B cell (primary cell): ENCODE results near the gene AXIN1.

Experiments
- CTCF ChIP-seq: fragments of 200-600 bp; IDR thresholded peaks from one replicate; pipeline ENCODE4 v1.8.0; 2022; ENCODE audit warnings: antibody characterized with exemption, mild to moderate bottlenecking
- EZH2 ChIP-seq: IDR thresholded peaks from 2 replicates; pipeline ENCODE4 v1.6.1; 2012; ENCODE audit warnings: borderline replicate concordance, low read depth, mild to moderate bottlenecking, moderate library complexity, low read length; ENCODE audit not compliant: insufficient read depth, poor library complexity, severe bottlenecking

DNA sequence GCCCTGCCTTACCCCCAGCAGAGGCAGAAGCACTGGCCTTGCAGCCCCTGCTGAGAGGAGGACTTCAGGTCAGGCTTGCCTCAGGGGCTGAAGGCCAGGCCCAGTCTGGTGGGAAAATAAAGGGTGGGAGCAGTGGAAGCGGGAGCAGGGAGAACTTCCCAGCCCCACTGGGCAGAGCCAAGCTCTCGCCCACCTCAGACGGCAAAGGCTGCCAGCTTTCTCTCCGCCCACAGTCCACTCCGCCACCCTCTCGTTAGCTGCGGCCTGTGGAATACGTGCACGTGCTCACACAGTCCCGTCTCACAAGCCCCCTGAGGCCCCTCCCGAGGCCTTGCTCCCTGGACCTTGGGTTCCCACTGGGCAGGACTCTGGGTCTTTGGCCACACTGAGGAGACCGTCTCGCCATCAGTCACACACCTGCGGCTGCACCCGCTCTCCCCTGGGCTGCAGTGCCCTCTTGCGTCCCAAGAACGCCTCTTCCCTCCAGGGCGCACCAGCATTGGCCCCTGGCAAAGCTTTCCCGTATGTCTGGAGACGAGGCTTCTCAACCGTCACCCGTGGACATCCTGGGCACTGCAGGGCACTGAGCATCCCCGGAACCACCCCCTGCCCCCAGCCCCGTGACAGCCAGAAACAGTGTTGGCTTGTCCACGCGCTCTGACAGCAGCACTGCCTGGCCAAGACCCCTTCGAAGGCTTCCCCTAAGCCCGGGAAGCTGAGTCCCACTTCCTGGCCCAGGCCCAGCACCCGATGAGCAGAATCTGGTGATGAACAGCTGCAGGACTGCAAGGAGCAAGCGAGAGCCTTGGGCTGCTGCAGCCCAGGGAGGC lies 9.6 kb upstream of the AXIN1 start:
- peak; percentile 75 for TF ChIP-seq CTCF
- no peak for TF ChIP-seq EZH2
